T-cell (primary cell): ENCODE results near the gene MAN1B1. TPM values are rescaled to one million over a fixed set of nuclear protein-coding genes. Genes with fewer than 3 reads are reported as not detected.

Experiments used
- ATAC-seq, 4 experiments: fragments of 200-7000 bp in 3 of 4; fragments of 150-1000 bp in 1 of 4; cut with Tn5 transposase; replicated peaks in 1 of 4; 1 replicate in 3 of 4; 2 replicates in 1 of 4; pipeline ENCODE4 v1.10.0; 2021; ENCODE audit warnings: moderate library complexity in 3 of 4, mild to moderate bottlenecking in 2 of 4, moderate number of reproducible peaks in 1 of 4
- CTCF ChIA-PET, 2 donors: fragments of 300-600 bp; sonication (Branson Sonifier 250); formaldehyde crosslinking; loops; one replicate each; lab custom pipeline; 2022; ENCODE audit warnings: antibody characterized with exemption in 2 of 2; lab: Charles Lee
- POLR2A ChIA-PET, 2 donors: fragments of 300-600 bp; sonication (Branson Sonifier 250); formaldehyde crosslinking; loops; one replicate each; lab custom pipeline; 2022; ENCODE audit warnings: antibody characterized with exemption in 2 of 2; lab: Charles Lee
- DNase-seq, 35 experiments: peaks; one replicate each; pipeline versions ENCODE4 v3.0.0 to v3.0.0-alpha.2; 2013 to 2023
- H3K27ac ChIP-seq: one replicate; pipeline ENCODE4 v1.5.1; 2013; ENCODE audit warnings: low read length
- H3K27me3 ChIP-seq, 2 experiments: replicated peaks in 1 of 2; 1 replicate in 1 of 2; 2 replicates in 1 of 2; pipeline versions ENCODE4 v1.6.1 to v1.7.0; 2013; ENCODE audit warnings: low read length in 1 of 2, mixed read lengths in 1 of 2; ENCODE audit not compliant: control insufficient read depth in 2 of 2, insufficient read depth in 2 of 2; ENCODE audit errors: extremely low read depth in 1 of 2
- H3K36me3 ChIP-seq, 2 donors: 1 replicate in 1 of 2; 2 replicates in 1 of 2; pipeline versions ENCODE4 v1.6.1 to v1.7.0; 2013; ENCODE audit warnings: low read length in 1 of 2; ENCODE audit not compliant: control insufficient read depth in 2 of 2, insufficient read depth in 1 of 2; ENCODE audit errors: extremely low read depth in 1 of 2
- H3K4me1 ChIP-seq, 2 experiments: 1 replicate in 1 of 2; 2 replicates in 1 of 2; pipeline versions ENCODE4 v1.6.1 to v1.7.0; 2013; ENCODE audit warnings: low read length in 2 of 2, mixed read lengths in 1 of 2; ENCODE audit not compliant: insufficient read depth in 2 of 2, control insufficient read depth in 1 of 2; ENCODE audit errors: extremely low read depth in 1 of 2
- H3K4me3 ChIP-seq, 2 donors: 1 replicate in 1 of 2; 2 replicates in 1 of 2; pipeline versions ENCODE4 v1.5.1 to v1.7.0; 2013; ENCODE audit warnings: mild to moderate bottlenecking in 2 of 2, low read length in 1 of 2, moderate library complexity in 1 of 2; ENCODE audit not compliant: control insufficient read depth in 1 of 2; ENCODE audit errors: extremely low read depth in 1 of 2
- H3K9me3 ChIP-seq: 2 replicates; pipeline ENCODE4 v1.7.0; 2013
- H3K27ac Mint-ChIP-seq, 2 donors: one replicate each; pipeline ENCODE4 v1.8.0; 2020 to 2021; ENCODE audit warnings: mild to moderate bottlenecking in 2 of 2, mixed read lengths in 2 of 2
- H3K27me3 Mint-ChIP-seq, 2 donors: one replicate each; pipeline ENCODE4 v1.8.0; 2021 to 2022; ENCODE audit warnings: mixed read lengths in 2 of 2
- H3K36me3 Mint-ChIP-seq: one replicate; pipeline ENCODE4 v1.8.0; 2021; ENCODE audit warnings: mixed read lengths
- H3K4me1 Mint-ChIP-seq, 3 donors: one replicate each; pipeline ENCODE4 v1.8.0; 2020 to 2022; ENCODE audit warnings: mixed read lengths in 3 of 3, mild to moderate bottlenecking in 1 of 3
- H3K4me3 Mint-ChIP-seq, 3 donors: one replicate each; pipeline ENCODE4 v1.8.0; 2020 to 2022; ENCODE audit warnings: mild to moderate bottlenecking in 3 of 3, mixed read lengths in 3 of 3, moderate library complexity in 3 of 3
- H3K9me3 Mint-ChIP-seq, 3 donors: one replicate each; pipeline ENCODE4 v1.8.0; 2020 to 2022; ENCODE audit warnings: mixed read lengths in 3 of 3
- WGBS: methylation state at CpG from one replicate; pipeline ENCODE4 v1.1.5; 2013; ENCODE audit warnings: missing lambda C conversion rate; ENCODE audit not compliant: insufficient coverage; 5-methylcytosine and 5-hydroxymethylcytosine counted together
- total RNA-seq, 35 experiments: library from RNA in 6 of 35; stranded (reverse) in 6 of 35; fragments of 120-200 nt in 1 of 35; gene quantifications; one replicate each; pipeline versions ENCODE4 v1.2.1 to v1.2.4 and lab custom pipeline; 2013 to 2026

Gene MAN1B1
- total RNA-seq, 5 donors from 2014 or later (not counting 1 experiment from before 2014, with no cell fraction given) = 62.0 to 91.5 (median 84.8) TPM

- peaks cover 8 to 14% (median 10%) of the 10 kb centered on the region in 3 donors for H3K4me1 Mint-ChIP-seq
- H3K4me3 ChIP-seq = no peak overlapping the region
- ATAC-seq = no peak
- no peak overlapping the region for H3K27ac ChIP-seq
- peaks cover 0 to 13% of the 10 kb centered on the region in 2 experiments for H3K27me3 ChIP-seq
- no peaks in the 10 kb centered on the region for H3K36me3 Mint-ChIP-seq
- no peak for DNase-seq
- ChIA-PET POLR2A (no interaction called here), CTCF (no interaction called here)
- H3K9me3 Mint-ChIP-seq = no peaks in the 10 kb centered on the region
- H3K4me1 ChIP-seq = peaks cover 5 to 35% of the 10 kb centered on the region in 2 experiments
- no peaks in the 10 kb centered on the region for H3K9me3 ChIP-seq
- 84% methylated on average over 7 of the region's 8 CpGs for WGBS
- H3K27ac Mint-ChIP-seq = no peak overlapping the region
- H3K27me3 Mint-ChIP-seq = no peaks in the 10 kb centered on the region
- no peak overlapping the region for H3K4me3 Mint-ChIP-seq
- H3K36me3 ChIP-seq = no peaks in the 10 kb centered on the region
These were observed 12.8 kb upstream of the MAN1B1 start for GRCh38 chr9:137073992-137074399.

DNA sequence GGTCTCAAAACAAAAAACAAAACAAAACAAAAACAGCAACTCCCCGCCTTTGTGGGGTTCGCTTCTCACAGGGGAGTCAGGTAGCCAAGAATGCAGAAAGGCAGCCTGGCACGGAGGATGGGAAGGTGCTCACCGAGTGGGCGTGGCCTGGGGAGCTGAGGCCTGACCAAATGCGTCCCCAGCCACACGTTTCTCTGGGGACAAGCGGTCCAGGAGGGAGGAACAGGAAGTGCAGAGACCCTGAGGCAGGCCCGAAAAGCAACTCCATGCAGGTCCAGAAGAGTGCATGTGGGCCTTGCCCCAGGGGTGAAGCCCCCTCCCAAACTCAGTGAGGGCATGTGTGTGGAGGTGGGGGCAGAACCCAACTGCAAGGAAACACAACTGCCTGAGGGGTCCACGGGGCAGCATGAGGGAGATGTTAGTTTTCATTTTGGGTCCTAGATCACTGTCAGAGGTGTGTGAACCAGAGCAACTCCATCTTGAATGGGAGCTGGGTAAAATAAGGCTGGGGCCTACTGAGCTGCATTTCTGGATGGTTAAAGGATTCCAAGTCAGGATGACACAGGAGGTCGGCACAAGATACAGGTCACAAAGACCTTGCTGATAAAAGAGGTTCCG, 12.0 kb upstream of the MAN1B1 start:
- no peak overlapping the region for H3K27ac Mint-ChIP-seq
- ATAC-seq = no peak

GRCh38 chr9:137075275-137075775, 11.5 kb upstream of the MAN1B1 start:
- Histone ChIP-seq H3K4me1 (peaks cover 2 to 32% of the 10 kb centered on the region in 2 experiments), H3K9me3 (no peaks in the 10 kb centered on the region), H3K27me3 (peaks cover 0 to 6% of the 10 kb centered on the region in 2 experiments), H3K4me3 (no peak overlapping the region), H3K36me3 (peaks cover 0 to 5% of the 10 kb centered on the region in 2 donors), H3K27ac (no peak overlapping the region)
- Mint-ChIP-seq H3K9me3 (no peaks in the 10 kb centered on the region), H3K27me3 (no peaks in the 10 kb centered on the region), H3K27ac (no peak overlapping the region), H3K36me3 (peaks cover 3% of the 10 kb centered on the region), H3K4me1 (peaks cover 11 to 18% (median 15%) of the 10 kb centered on the region in 3 donors), H3K4me3 (peak overlapping the region in 1 of 3 donors; percentile 7)
- ChIA-PET CTCF (no interaction called here), POLR2A (no interaction called here)
- no peak for ATAC-seq
- DNase-seq = no peak
- 100% methylated on average over 2 of the region's 12 CpGs for WGBS

More for the DNA sequence above, 12.0 kb upstream of the MAN1B1 start:
- Histone ChIP-seq H3K27ac (no peak overlapping the region), H3K36me3 (peaks cover 0 to 1% of the 10 kb centered on the region in 2 donors), H3K9me3 (no peaks in the 10 kb centered on the region), H3K4me3 (no peak overlapping the region), H3K4me1 (peaks cover 2 to 32% of the 10 kb centered on the region in 2 experiments), H3K27me3 (peaks cover 0 to 6% of the 10 kb centered on the region in 2 experiments)
- peaks cover under 1% of the 10 kb centered on the region for H3K36me3 Mint-ChIP-seq
- no peak for DNase-seq
- CTCF ChIA-PET = no interaction called here
- peaks cover 9 to 16% (median 12%) of the 10 kb centered on the region in 3 donors for H3K4me1 Mint-ChIP-seq
- POLR2A ChIA-PET = no interaction called here
- H3K4me3 Mint-ChIP-seq = no peak overlapping the region
- no peaks in the 10 kb centered on the region for H3K9me3 Mint-ChIP-seq
- 90% methylated on average over 10 of the region's 12 CpGs for WGBS
- no peaks in the 10 kb centered on the region for H3K27me3 Mint-ChIP-seq

- H3K9me3 Mint-ChIP-seq = no peaks in the 10 kb centered on the region
- WGBS = 70% methylated on average over 11 of the region's 15 CpGs
- Histone ChIP-seq H3K36me3 (peaks cover 0 to 13% of the 10 kb centered on the region in 2 donors), H3K4me3 (no peak overlapping the region), H3K27me3 (peaks cover 0 to 6% of the 10 kb centered on the region in 2 experiments), H3K27ac (no peak overlapping the region), H3K9me3 (no peaks in the 10 kb centered on the region), H3K4me1 (peaks cover 0 to 23% of the 10 kb centered on the region in 2 experiments)
- CTCF ChIA-PET = no interaction called here
- no peak overlapping the region for H3K27ac Mint-ChIP-seq
- H3K27me3 Mint-ChIP-seq = no peaks in the 10 kb centered on the region
- H3K4me1 Mint-ChIP-seq = peaks cover 4 to 9% (median 5%) of the 10 kb centered on the region in 3 donors
- no peak for DNase-seq
- peaks cover 4% of the 10 kb centered on the region for H3K36me3 Mint-ChIP-seq
- POLR2A ChIA-PET = interaction anchor here in 1 of 2 donors (1.0 kb wide), 1 partner anchor 10 kb away, joined by 4 read pairs; the partner anchor contains the start of gene MAN1B1
- peak overlapping the region; percentile 63 to 72 (median 64) for H3K4me3 Mint-ChIP-seq
- no peak for ATAC-seq
These were observed 10.2 kb upstream of the MAN1B1 start for GRCh38 chr9:137076636-137077009.

- H3K36me3 ChIP-seq = peaks cover 0 to 14% of the 10 kb centered on the region in 2 donors
- WGBS = 2% methylated on average over 68 of the region's 87 CpGs
- peaks cover 4 to 9% (median 5%) of the 10 kb centered on the region in 3 donors for H3K4me1 Mint-ChIP-seq
- H3K36me3 Mint-ChIP-seq = peaks cover 8% of the 10 kb centered on the region
- no peak within 1 kb of the TSS for H3K27ac Mint-ChIP-seq
- peak within 1 kb of the TSS; percentile 67 to 72 (median 70) for H3K4me3 Mint-ChIP-seq
- peak within 1 kb of the TSS; percentile 52 to 63 for H3K4me3 ChIP-seq
- H3K9me3 Mint-ChIP-seq = no peaks in the 10 kb centered on the region
- ChIA-PET POLR2A (interaction anchor here in 1 of 2 donors (0.6 to 1.0 kb wide), 2 partner anchors 10 to 196 kb away, joined by 4 read pairs; partner anchors contain the start of gene MAN1B1), CTCF (no interaction called here)
- H3K9me3 ChIP-seq = no peaks in the 10 kb centered on the region
- H3K27ac ChIP-seq = peak within 1 kb of the TSS; percentile 34
- peaks cover 0 to 6% of the 10 kb centered on the region in 2 experiments for H3K27me3 ChIP-seq
- DNase-seq (peak in 18 of 35 experiments; percentile 8 to 73 (median 32)), ATAC-seq (peak; percentile 73 to 80 (median 78))
- no peaks in the 10 kb centered on the region for H3K27me3 Mint-ChIP-seq
- peaks cover 0 to 23% of the 10 kb centered on the region in 2 experiments for H3K4me1 ChIP-seq
These were observed 9.6 kb upstream of the MAN1B1 start, which contains the start of gene UAP1L1 for GRCh38 chr9:137077010-137077747. TSS of gene UAP1L1 (plus strand) at chr9:137077517. CDS start at chr9:137077533, 16 bp downstream.
